Measurements from ENCODE around the gene UVRAG. TPM values are rescaled to one million over a fixed set of nuclear protein-coding genes. Genes with fewer than 3 reads are reported as not detected.

UVRAG gene
- total and polyA plus RNA-seq, 2 of the 13 experiments (the other 11 are each of a cell fraction or from before 2014, with no cell fraction given): 9.7 to 17.3 TPM

GRCh38 chr11:75768909-75769771 lies 45.9 kb upstream of the UVRAG start (continued):
- TF ChIP-seq ZNF546 (CRISPR knock-in tag; conservative IDR thresholded peaks at IDR 0.05): peak; percentile 14; the same call in 1 of the 2 replicates
- no peak for TF ChIP-seq ZFP36L2 (CRISPR knock-in tag; IDR thresholded peaks at IDR 0.05)
- no peak for TF ChIP-seq NFATC3 (CRISPR knock-in tag; IDR thresholded peaks at IDR 0.05)
- TF ChIP-seq ZNF331 (CRISPR knock-in tag; IDR thresholded peaks at IDR 0.05): no peak
- TF ChIP-seq ZNF703 (CRISPR knock-in tag; IDR thresholded peaks at IDR 0.05; ENCODE audit: borderline replicate concordance): peak; percentile 1; the same call in 1 of the 2 replicates
- TF ChIP-seq TFE3 (CRISPR knock-in tag; IDR thresholded peaks at IDR 0.05): no peak
- TF ChIP-seq ZNF251 (CRISPR knock-in tag; IDR thresholded peaks at IDR 0.05): no peak
- peak; percentile 29; the same call in 1 of the 2 replicates for TF ChIP-seq RBFOX2 (IDR thresholded peaks at IDR 0.05; ENCODE audit: low read depth, low read length)
- no peak for TF ChIP-seq TCF12 (IDR thresholded peaks at IDR 0.05)
- TF ChIP-seq TCF12 (CRISPR knock-in tag; IDR thresholded peaks at IDR 0.05): no peak
- TF ChIP-seq HOXA9 (CRISPR knock-in tag; IDR thresholded peaks at IDR 0.05; ENCODE audit: borderline replicate concordance): no peak
- no peak for TF ChIP-seq ZNF337 (CRISPR knock-in tag; IDR thresholded peaks at IDR 0.05; ENCODE audit: borderline replicate concordance, low read depth)
- no peak for TF ChIP-seq MIER2 (CRISPR knock-in tag; IDR thresholded peaks at IDR 0.05)
- TF ChIP-seq DNMT1 (CRISPR knock-in tag; IDR thresholded peaks at IDR 0.05): 0 out of 2 replicates have a peak, but pooled peaks have one; percentile 26
- no peak for TF ChIP-seq ZNF101 (CRISPR knock-in tag; IDR thresholded peaks at IDR 0.05; ENCODE audit: borderline replicate concordance, low read depth)
- no peak for TF ChIP-seq WIZ (CRISPR knock-in tag; IDR thresholded peaks at IDR 0.05)
- no peak for TF ChIP-seq RAD21 (CRISPR knock-in tag; IDR thresholded peaks at IDR 0.05)
- TF ChIP-seq CREBL2 (CRISPR knock-in tag; IDR thresholded peaks at IDR 0.05; ENCODE audit: borderline replicate concordance): no peak
- no peak for TF ChIP-seq REST (IDR thresholded peaks at IDR 0.05; ENCODE audit: borderline replicate concordance in 1 of 2, low read depth in 1 of 2, low read length in 2 of 2)
- no peak for TF ChIP-seq NFIC (IDR thresholded peaks at IDR 0.05; ENCODE audit: low read length)
- no peak for TF ChIP-seq IRF1 (CRISPR knock-in tag; IDR thresholded peaks at IDR 0.05; ENCODE audit: low read depth)
- TF ChIP-seq TGIF2 (CRISPR knock-in tag; IDR thresholded peaks at IDR 0.05): 0 out of 2 replicates have a peak, but pooled peaks have one; percentile 1

All from HepG2 (cell line).